Suprapubic skin (tissue), 4 donors: ENCODE results near the gene TGFBR1. TPM values are rescaled to one million over a fixed set of nuclear protein-coding genes. Genes with fewer than 3 reads are reported as not detected.

Experiments
- DNase-seq, 2 donors: peaks; one replicate each; pipeline ENCODE4 v3.0.0-alpha.2; 2019; ENCODE audit warnings: low spot score in 2 of 2
- H3K27ac ChIP-seq: fragments of 200-600 bp; sonication (generic); one replicate; pipeline ENCODE4 v1.5.1; 2019
- H3K27me3 ChIP-seq: fragments of 200-600 bp; sonication (generic); one replicate; pipeline ENCODE4 v1.5.1; 2019
- H3K36me3 ChIP-seq: fragments of 200-600 bp; sonication (generic); one replicate; pipeline ENCODE4 v1.5.1; 2019
- H3K4me1 ChIP-seq: fragments of 200-600 bp; sonication (generic); one replicate; pipeline ENCODE4 v1.5.1; 2019
- H3K4me3 ChIP-seq: fragments of 200-600 bp; sonication (generic); one replicate; pipeline ENCODE4 v1.5.1; 2019; ENCODE audit warnings: mild to moderate bottlenecking
- H3K9me3 ChIP-seq: fragments of 200-600 bp; sonication (generic); one replicate; pipeline ENCODE4 v1.5.1; 2019
- CTCF ChIP-seq, 2 donors: fragments of 200-600 bp in 1 of 2; fragments of 450-650 bp in 1 of 2; sonication (generic) in 1 of 2; IDR thresholded peaks; one replicate each; pipeline ENCODE4 v1.5.1; 2016 to 2019; ENCODE audit warnings: antibody characterized with exemption in 2 of 2, mild to moderate bottlenecking in 1 of 2, moderate library complexity in 1 of 2
- EP300 ChIP-seq: sonication (generic); formaldehyde crosslinking; IDR thresholded peaks from one replicate; pipeline ENCODE4 v1.6.1; 2017; ENCODE audit warnings: antibody characterized with exemption
- POLR2A ChIP-seq, 2 donors: fragments of 450-650 bp; IDR thresholded peaks; one replicate each; pipeline ENCODE4 v1.6.1; 2017; ENCODE audit warnings: antibody characterized with exemption in 2 of 2, mild to moderate bottlenecking in 2 of 2, moderate library complexity in 2 of 2
- POLR2AphosphoS5 ChIP-seq, 3 donors: sonication (generic); formaldehyde crosslinking; IDR thresholded peaks; one replicate each; pipeline ENCODE4 v1.6.1; 2017; ENCODE audit warnings: antibody characterized with exemption in 3 of 3
- WGBS: methylation state at CpG from one replicate; pipeline ENCODE4 v1.1.5; 2018; 5-methylcytosine and 5-hydroxymethylcytosine counted together
- total RNA-seq, 4 donors: library from RNA; depleted of rRNA; stranded (reverse); fragments of >200 nt; gene quantifications; one replicate each; pipeline ENCODE4 v1.1.0, GENCODE V29; 2016

TGFBR1 gene
- total RNA-seq, 4 donors from 2014 or later, result 11.3 to 19.8 (median 14.7) TPM

- no peak overlapping the region for H3K4me3 ChIP-seq
- peaks cover 49% of the 10 kb centered on the region for H3K36me3 ChIP-seq
- DNase-seq, result no peak
- H3K27me3 ChIP-seq, result no peaks in the 10 kb centered on the region
- H3K4me1 ChIP-seq, result peaks cover 6% of the 10 kb centered on the region
- H3K9me3 ChIP-seq, result no peaks in the 10 kb centered on the region
- H3K27ac ChIP-seq, result no peak overlapping the region
- TF ChIP-seq EP300, result no peak
- TF ChIP-seq CTCF (IDR thresholded peaks at IDR 0.05), result no peak
- no peak for TF ChIP-seq POLR2AphosphoS5 (IDR thresholded peaks at IDR 0.05)
- TF ChIP-seq POLR2A (IDR thresholded peaks at IDR 0.05), result no peak
- 83% methylated on average over 5 of the region's 5 CpGs for WGBS
Observed at GRCh38 chr9:99141849-99142248, 36.9 kb downstream of the TGFBR1 start.

- Histone ChIP-seq H3K36me3 (peaks cover 53% of the 10 kb centered on the region), H3K4me1 (peaks cover 6% of the 10 kb centered on the region), H3K27me3 (no peaks in the 10 kb centered on the region), H3K4me3 (no peak overlapping the region), H3K27ac (no peak overlapping the region), H3K9me3 (no peaks in the 10 kb centered on the region)
- no peak for DNase-seq
- TF ChIP-seq CTCF (IDR thresholded peaks at IDR 0.05) (no peak), POLR2AphosphoS5 (IDR thresholded peaks at IDR 0.05) (no peak), POLR2A (IDR thresholded peaks at IDR 0.05) (no peak), EP300 (no peak)
- WGBS, result 93% methylated on average over 4 of the region's 4 CpGs
Observed at GRCh38 chr9:99142275-99142674, 37.4 kb downstream of the TGFBR1 start.

GRCh38 chr9:99143655-99144054 lies 38.7 kb downstream of the TGFBR1 start:
- 96% methylated on average over 3 of the region's 3 CpGs for WGBS
- no peaks in the 10 kb centered on the region for H3K27me3 ChIP-seq
- no peak for DNase-seq
- H3K27ac ChIP-seq, result no peak overlapping the region
- TF ChIP-seq POLR2A (IDR thresholded peaks at IDR 0.05) (no peak), POLR2AphosphoS5 (IDR thresholded peaks at IDR 0.05) (no peak), EP300 (no peak), CTCF (IDR thresholded peaks at IDR 0.05) (no peak)
- H3K4me3 ChIP-seq, result no peak overlapping the region
- no peaks in the 10 kb centered on the region for H3K9me3 ChIP-seq
- peaks cover 6% of the 10 kb centered on the region for H3K4me1 ChIP-seq
- peaks cover 54% of the 10 kb centered on the region for H3K36me3 ChIP-seq

GRCh38 chr9:99144966-99145365 lies 40.1 kb downstream of the TGFBR1 start:
- Histone ChIP-seq H3K4me3 (no peak overlapping the region), H3K9me3 (no peaks in the 10 kb centered on the region), H3K27ac (no peak overlapping the region), H3K4me1 (peaks cover 6% of the 10 kb centered on the region), H3K27me3 (no peaks in the 10 kb centered on the region), H3K36me3 (peaks cover 56% of the 10 kb centered on the region)
- DNase-seq, result no peak
- TF ChIP-seq POLR2AphosphoS5 (IDR thresholded peaks at IDR 0.05) (no peak), CTCF (IDR thresholded peaks at IDR 0.05) (no peak)
- 89% methylated on average over 4 of the region's 4 CpGs for WGBS

- no peak overlapping the region for H3K27ac ChIP-seq
- H3K27me3 ChIP-seq, result no peaks in the 10 kb centered on the region
- no peak overlapping the region for H3K4me3 ChIP-seq
- no peaks in the 10 kb centered on the region for H3K9me3 ChIP-seq
- no peak for TF ChIP-seq EP300
- TF ChIP-seq POLR2A (IDR thresholded peaks at IDR 0.05), result no peak
- no peak for TF ChIP-seq POLR2AphosphoS5 (IDR thresholded peaks at IDR 0.05)
- TF ChIP-seq CTCF (IDR thresholded peaks at IDR 0.05), result no peak
- no peak for DNase-seq
- peaks cover 56% of the 10 kb centered on the region for H3K36me3 ChIP-seq
- 87% methylated on average over 4 of the region's 4 CpGs for WGBS
- no peaks in the 10 kb centered on the region for H3K4me1 ChIP-seq
Observed at GRCh38 chr9:99146574-99146973, 41.7 kb downstream of the TGFBR1 start.
